HG02885 (cell line): ENCODE measurements around the gene RIMS1.
"Not testable (repeated sequence)": the region's sequence is repeated elsewhere in the genome, so short reads cannot be mapped to it uniquely, and the experiment has no call there.

Experiments used
- ATAC-seq: cut with Tn5 transposase; IDR thresholded peaks from one replicate; pipeline ENCODE4 v1.9.1; 2021; ENCODE audit warnings: mild to moderate bottlenecking; ENCODE audit not compliant: unreplicated experiment, poor library complexity

Gene RIMS1

GRCh38 chr6:72316675-72317380 is 430.5 kb downstream of the RIMS1 start:
- ATAC-seq = no peak

- no peak for ATAC-seq
These were observed 435.4 kb downstream of the RIMS1 start for GRCh38 chr6:72321788-72322187.

- no peak for ATAC-seq
These were observed 436.4 kb downstream of the RIMS1 start for GRCh38 chr6:72322771-72323170.

- no peak for ATAC-seq
These were observed 438.2 kb downstream of the RIMS1 start for GRCh38 chr6:72324591-72324990.

- no peak for ATAC-seq
These were observed 442.4 kb downstream of the RIMS1 start for GRCh38 chr6:72328775-72329174.

GRCh38 chr6:72335203-72335602 is 448.9 kb downstream of the RIMS1 start:
- not testable (repeated sequence) for ATAC-seq

- no peak for ATAC-seq
These were observed 462.6 kb downstream of the RIMS1 start for GRCh38 chr6:72348926-72349325.

- no peak for ATAC-seq
These were observed 464.0 kb downstream of the RIMS1 start for GRCh38 chr6:72350296-72350881.

GRCh38 chr6:72363844-72364740 is 477.7 kb downstream of the RIMS1 start:
- ATAC-seq = no peak

GRCh38 chr6:72365773-72366172 is 479.4 kb downstream of the RIMS1 start:
- ATAC-seq = no peak

GRCh38 chr6:72367439-72367838 is 481.1 kb downstream of the RIMS1 start:
- peak; percentile 58 for ATAC-seq

- ATAC-seq = no peak
These were observed 485.1 kb downstream of the RIMS1 start for GRCh38 chr6:72371473-72371872.

- no peak for ATAC-seq
These were observed 487.8 kb downstream of the RIMS1 start for GRCh38 chr6:72374172-72374571.

- ATAC-seq = no peak
These were observed 488.5 kb downstream of the RIMS1 start for GRCh38 chr6:72374857-72375256.

- no peak for ATAC-seq
These were observed 490.4 kb downstream of the RIMS1 start for GRCh38 chr6:72376736-72377135.

- no peak for ATAC-seq
These were observed 494.7 kb downstream of the RIMS1 start for GRCh38 chr6:72381076-72381475.

- ATAC-seq = peak; percentile 97
These were observed 496.5 kb downstream of the RIMS1 start for GRCh38 chr6:72382602-72383529.

- ATAC-seq = no peak
These were observed 500.0 kb downstream of the RIMS1 start for GRCh38 chr6:72386324-72386723.

GRCh38 chr6:72389698-72390097 is 503.3 kb downstream of the RIMS1 start:
- no peak for ATAC-seq

- no peak for ATAC-seq
These were observed 504.2 kb downstream of the RIMS1 start for GRCh38 chr6:72390548-72390947.
